PFSK-1 (cell line): Measurements from ENCODE around the gene MKKS.

Experiments used
- FOXP2 ChIP-seq: optimal IDR thresholded peaks from 2 replicates; pipeline ENCODE3; 2011; ENCODE audit warnings: borderline replicate concordance, control low read depth, inconsistent platforms; ENCODE audit not compliant: insufficient read depth; ENCODE audit errors: extremely low read length, extremely low read depth
- POLR2AphosphoS5 ChIP-seq: IDR thresholded peaks from 2 replicates; pipeline ENCODE4 v1.6.1; 2012; ENCODE audit warnings: low read depth, mild to moderate bottlenecking, control low read depth, low read length, moderate library complexity
- SIN3A ChIP-seq: IDR thresholded peaks from 2 replicates; pipeline ENCODE4 v1.6.1; 2012; ENCODE audit warnings: mild to moderate bottlenecking, low read length, moderate library complexity, borderline replicate concordance; ENCODE audit not compliant: insufficient read depth
- TAF1 ChIP-seq: IDR thresholded peaks from 2 replicates; pipeline ENCODE4 v1.6.1; 2012; ENCODE audit warnings: low read length, control low read depth, borderline replicate concordance; ENCODE audit not compliant: insufficient read depth
- TF ChIP-seq, protein P1 (sequence below), 2 experiments: IDR thresholded peaks; 2 replicates each; pipeline versions ENCODE4 v1.6.1 to v1.8.0; 2011 to 2012; ENCODE audit warnings: low read depth in 2 of 2, low read length in 2 of 2, control low read depth in 1 of 2, inconsistent platforms in 1 of 2, mild to moderate bottlenecking in 1 of 2, moderate library complexity in 1 of 2; ENCODE audit not compliant: insufficient read depth in 1 of 2

The MKKS gene

DNA sequence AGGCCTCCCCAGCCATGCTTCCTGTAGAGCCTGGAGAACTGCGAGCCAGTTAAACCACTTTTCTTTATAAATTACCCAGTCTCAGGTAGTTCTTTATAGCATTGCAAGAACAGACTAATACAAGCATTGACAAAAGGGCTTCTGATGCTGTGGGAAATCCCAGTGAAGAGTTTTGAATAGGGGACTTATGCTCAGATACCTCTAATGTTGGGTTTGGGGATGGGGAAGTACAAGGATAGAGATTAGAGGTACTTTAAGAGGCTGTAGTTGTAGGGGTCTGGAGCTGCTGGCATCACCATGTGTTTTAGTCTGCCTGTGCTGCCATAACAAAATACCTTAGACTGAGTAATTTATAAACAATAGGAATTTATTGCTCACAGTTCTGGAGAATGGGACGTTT lies 9.9 kb upstream of the MKKS start:
- no peak for TF ChIP-seq FOXP2
- TF ChIP-seq TAF1, result no peak
- TF ChIP-seq POLR2AphosphoS5, result no peak
- no peak for TF ChIP-seq SIN3A
- TF ChIP-seq, protein P1, sequence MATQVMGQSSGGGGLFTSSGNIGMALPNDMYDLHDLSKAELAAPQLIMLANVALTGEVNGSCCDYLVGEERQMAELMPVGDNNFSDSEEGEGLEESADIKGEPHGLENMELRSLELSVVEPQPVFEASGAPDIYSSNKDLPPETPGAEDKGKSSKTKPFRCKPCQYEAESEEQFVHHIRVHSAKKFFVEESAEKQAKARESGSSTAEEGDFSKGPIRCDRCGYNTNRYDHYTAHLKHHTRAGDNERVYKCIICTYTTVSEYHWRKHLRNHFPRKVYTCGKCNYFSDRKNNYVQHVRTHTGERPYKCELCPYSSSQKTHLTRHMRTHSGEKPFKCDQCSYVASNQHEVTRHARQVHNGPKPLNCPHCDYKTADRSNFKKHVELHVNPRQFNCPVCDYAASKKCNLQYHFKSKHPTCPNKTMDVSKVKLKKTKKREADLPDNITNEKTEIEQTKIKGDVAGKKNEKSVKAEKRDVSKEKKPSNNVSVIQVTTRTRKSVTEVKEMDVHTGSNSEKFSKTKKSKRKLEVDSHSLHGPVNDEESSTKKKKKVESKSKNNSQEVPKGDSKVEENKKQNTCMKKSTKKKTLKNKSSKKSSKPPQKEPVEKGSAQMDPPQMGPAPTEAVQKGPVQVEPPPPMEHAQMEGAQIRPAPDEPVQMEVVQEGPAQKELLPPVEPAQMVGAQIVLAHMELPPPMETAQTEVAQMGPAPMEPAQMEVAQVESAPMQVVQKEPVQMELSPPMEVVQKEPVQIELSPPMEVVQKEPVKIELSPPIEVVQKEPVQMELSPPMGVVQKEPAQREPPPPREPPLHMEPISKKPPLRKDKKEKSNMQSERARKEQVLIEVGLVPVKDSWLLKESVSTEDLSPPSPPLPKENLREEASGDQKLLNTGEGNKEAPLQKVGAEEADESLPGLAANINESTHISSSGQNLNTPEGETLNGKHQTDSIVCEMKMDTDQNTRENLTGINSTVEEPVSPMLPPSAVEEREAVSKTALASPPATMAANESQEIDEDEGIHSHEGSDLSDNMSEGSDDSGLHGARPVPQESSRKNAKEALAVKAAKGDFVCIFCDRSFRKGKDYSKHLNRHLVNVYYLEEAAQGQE (IDR thresholded peaks at IDR 0.05; ENCODE audit: insufficient read depth in 1 of 2, low read depth in 2 of 2, low read length in 2 of 2), result no peak

DNA sequence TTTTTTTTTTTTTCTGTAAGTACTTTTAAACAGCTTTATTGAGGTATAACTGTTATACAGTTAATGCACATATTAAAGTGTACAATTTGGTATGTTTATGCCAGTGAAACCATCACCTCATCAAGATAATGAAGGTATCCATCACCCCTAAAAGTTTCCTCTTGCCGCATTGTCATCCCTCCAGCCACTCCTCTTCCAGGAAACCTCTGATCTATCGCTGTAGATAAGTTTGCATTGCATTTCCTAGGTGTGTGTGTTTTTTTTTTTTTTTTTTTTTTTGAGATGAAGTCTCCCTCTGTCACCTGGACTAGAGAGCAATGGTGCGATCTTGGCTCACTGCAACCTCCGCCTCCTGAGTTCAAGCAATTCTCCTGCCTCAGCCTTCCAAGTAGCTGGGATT lies 4.2 kb upstream of the MKKS start:
- no peak for TF ChIP-seq TAF1
- no peak for TF ChIP-seq SIN3A
- TF ChIP-seq, protein P1 (IDR thresholded peaks at IDR 0.05; ENCODE audit: insufficient read depth in 1 of 2, low read depth in 2 of 2, low read length in 2 of 2), result no peak
- TF ChIP-seq POLR2AphosphoS5, result no peak
- no peak for TF ChIP-seq FOXP2

DNA sequence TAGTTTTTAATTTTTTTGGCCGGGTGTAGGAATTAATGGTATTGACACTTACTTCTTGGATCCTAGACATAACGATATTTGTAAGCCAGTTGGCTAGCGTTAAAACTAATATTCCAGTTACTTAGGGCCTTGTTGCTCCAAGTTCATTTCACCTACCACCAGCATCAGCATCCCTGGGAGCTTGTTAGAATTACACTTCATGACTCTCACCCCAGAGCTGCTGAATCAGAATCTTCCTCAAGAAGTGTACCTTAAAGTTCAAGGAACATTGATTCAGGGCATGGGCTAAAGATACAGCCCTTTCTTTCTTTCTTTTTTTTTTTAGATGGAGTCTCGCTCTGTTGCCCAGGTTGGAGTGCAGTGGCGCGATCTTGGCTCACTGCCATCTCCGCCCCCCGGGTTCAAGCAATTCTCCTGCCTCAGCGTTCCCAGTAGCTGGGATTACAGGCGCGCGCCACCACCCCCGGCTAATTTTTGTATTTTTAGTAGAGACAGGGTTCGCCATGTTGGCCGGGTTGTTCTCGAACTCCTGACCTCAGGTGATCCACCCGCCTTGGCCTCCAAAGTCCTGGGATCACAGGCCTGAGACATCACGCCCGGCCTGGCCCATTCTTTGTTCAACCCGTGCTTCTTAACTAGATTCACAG lies 2.2 kb upstream of the MKKS start:
- no peak for TF ChIP-seq FOXP2
- TF ChIP-seq SIN3A, result no peak

DNA sequence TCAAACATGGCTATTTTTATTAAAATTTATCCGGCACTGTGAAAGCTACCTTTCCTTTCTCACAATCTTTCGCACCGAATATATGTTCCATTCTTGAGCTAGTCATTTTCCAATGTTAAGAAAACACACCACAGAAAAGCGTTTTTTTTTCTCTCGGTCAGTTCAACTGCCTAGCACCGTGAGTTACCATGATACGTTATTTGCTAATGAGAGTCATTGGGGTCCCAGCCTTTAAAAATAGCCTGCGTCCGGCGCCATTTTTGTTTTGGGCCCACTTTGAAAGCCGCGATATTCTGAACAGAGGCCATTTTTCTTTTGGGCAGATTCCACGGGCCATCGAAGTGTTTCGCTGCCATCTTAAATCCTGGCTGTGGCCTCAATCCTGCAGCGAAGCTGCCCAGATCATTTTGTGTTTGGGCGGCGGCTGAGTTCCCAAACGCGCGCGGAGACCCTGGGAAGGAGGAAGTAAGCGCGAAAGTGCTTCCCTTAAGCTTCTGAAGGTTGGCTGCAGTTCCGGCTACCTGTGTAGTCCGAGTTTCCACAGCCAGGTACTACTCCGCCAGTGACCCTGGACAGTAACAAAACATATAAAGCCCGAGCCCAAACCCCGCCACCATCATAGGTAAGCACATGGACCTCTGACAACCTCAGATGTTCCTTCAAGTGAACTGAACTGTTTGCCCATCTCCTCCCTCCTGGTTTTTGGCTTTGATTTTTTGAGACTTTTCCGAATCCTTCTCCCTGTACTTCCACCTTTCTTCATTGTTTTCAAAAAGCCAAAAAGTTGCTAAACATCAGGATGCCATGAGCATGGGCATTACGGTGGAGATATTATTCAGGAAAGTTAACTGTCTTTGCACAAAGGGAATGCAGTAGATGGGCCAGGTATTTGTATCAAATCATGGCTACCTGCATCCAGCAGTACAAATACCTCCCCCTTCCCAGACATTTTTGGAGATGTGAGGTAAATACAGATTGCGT lies 1.1 kb upstream of the MKKS start, which contains the start of gene SLX4IP:
Gene SLX4IP, plus strand, starts transcription at position 474 of the 981 bp plus-strand sequence. CDS start 22,900 bp downstream, outside the sequence.
- TF ChIP-seq FOXP2 (no peak), TAF1 (peak; percentile 58; the same call in 1 of the 2 replicates)

DNA sequence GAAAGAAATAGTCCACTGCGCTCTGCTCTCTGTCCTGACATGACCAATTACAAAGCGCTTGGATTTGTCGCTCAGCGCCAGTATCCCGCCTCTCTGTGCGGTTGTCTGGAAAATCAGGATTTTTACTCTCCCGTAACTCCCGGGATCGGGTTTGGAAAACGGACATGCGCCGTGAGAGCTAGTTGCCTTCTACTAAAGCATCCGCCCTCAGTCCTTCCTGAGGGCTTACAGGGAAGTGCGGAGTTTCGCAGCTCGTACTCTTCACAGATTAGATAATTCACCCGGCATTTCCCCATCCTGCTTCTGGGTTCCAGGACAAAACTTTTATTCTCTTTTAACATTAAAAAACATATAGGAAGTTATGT lies 427 bp upstream of the MKKS start:
- TF ChIP-seq SIN3A, result peak; percentile 64; the same call in 1 of the 2 replicates
- TF ChIP-seq FOXP2, result no peak
- peak; percentile 91 for TF ChIP-seq POLR2AphosphoS5
- TF ChIP-seq TAF1, result peak; percentile 88; the same call in 1 of the 2 replicates
- TF ChIP-seq, protein P1 (IDR thresholded peaks at IDR 0.05; ENCODE audit: insufficient read depth in 1 of 2, low read depth in 2 of 2, low read length in 2 of 2), result 0 out of 4 replicates have a peak, but pooled peaks of 1 of the 2 experiments have one; percentile 22
